HFFc6 (cell line): ENCODE data around the gene PAIP2. TPM values are rescaled to one million over a fixed set of nuclear protein-coding genes. Genes with fewer than 3 reads are reported as not detected.

ENCODE experiments used
- DNase-seq: peaks from one replicate; pipeline ENCODE4 v3.0.0-alpha.2; 2018
- H3K27ac Mint-ChIP-seq: 2 replicates; pipeline ENCODE4 v1.8.0; 2020; ENCODE audit warnings: mild to moderate bottlenecking, mixed read lengths
- H3K27me3 Mint-ChIP-seq: 2 replicates; pipeline ENCODE4 v1.8.0; 2021; ENCODE audit warnings: mild to moderate bottlenecking, moderate library complexity, mixed read lengths; ENCODE audit not compliant: insufficient read depth
- H3K36me3 Mint-ChIP-seq: 2 replicates; pipeline ENCODE4 v1.8.0; 2021; ENCODE audit warnings: low read depth, mixed read lengths
- H3K4me1 Mint-ChIP-seq: 2 replicates; pipeline ENCODE4 v1.8.0; 2020; ENCODE audit warnings: low read depth, mixed read lengths
- H3K4me3 Mint-ChIP-seq: 2 replicates; pipeline ENCODE4 v1.8.0; 2020; ENCODE audit warnings: mild to moderate bottlenecking, moderate library complexity, mixed read lengths
- H3K9me3 Mint-ChIP-seq: 2 replicates; pipeline ENCODE4 v1.8.0; 2020; ENCODE audit warnings: mild to moderate bottlenecking, mixed read lengths
- CTCF ChIP-seq: fragments of 200-600 bp; sonication (generic); IDR thresholded peaks from 2 replicates; pipeline ENCODE4 v1.5.0; 2021; ENCODE audit warnings: antibody characterized with exemption, mild to moderate bottlenecking
- total RNA-seq, 6 experiments: library from RNA; stranded (reverse); fragmentation: NEBNext Ultra II Directional; extraction: Animal tissue kit (Norgen Biotek cat#: 25700); gene quantifications; 2 replicates in 1 of 6; 3 replicates in 5 of 6; pipeline ENCODE4 v1.2.3, GENCODE V29; 2021

Gene PAIP2
- total RNA-seq, 6 experiments from 2014 or later, result 55.1 to 64.8 (median 59.8) TPM

GRCh38 chr5:139376364-139376763, 34.7 kb downstream of the PAIP2 start:
- no peak for DNase-seq
- H3K36me3 Mint-ChIP-seq, result peaks cover 31% of the 10 kb centered on the region
- H3K27ac Mint-ChIP-seq, result no peak overlapping the region
- TF ChIP-seq CTCF, result no peak
- H3K4me1 Mint-ChIP-seq, result peaks cover 9% of the 10 kb centered on the region
- no peak overlapping the region for H3K4me3 Mint-ChIP-seq
- no peaks in the 10 kb centered on the region for H3K9me3 Mint-ChIP-seq
- no peaks in the 10 kb centered on the region; the same call in none of the 2 replicates for H3K27me3 Mint-ChIP-seq

- no peak for DNase-seq
- TF ChIP-seq CTCF, result no peak
These were observed 35.6 kb downstream of the PAIP2 start for GRCh38 chr5:139377226-139377625.

GRCh38 chr5:139378101-139378825, 36.6 kb downstream of the PAIP2 start:
- TF ChIP-seq CTCF, result no peak
- Mint-ChIP-seq H3K36me3 (peaks cover 23% of the 10 kb centered on the region), H3K4me3 (no peak overlapping the region), H3K4me1 (peaks cover 8% of the 10 kb centered on the region), H3K27ac (no peak overlapping the region), H3K27me3 (no peaks in the 10 kb centered on the region; the same call in none of the 2 replicates), H3K9me3 (no peaks in the 10 kb centered on the region)
- no peak for DNase-seq

More at GRCh38 chr5:139377226-139377625, 35.6 kb downstream of the PAIP2 start:
- H3K27ac Mint-ChIP-seq, result no peak overlapping the region
- no peaks in the 10 kb centered on the region for H3K9me3 Mint-ChIP-seq
- peaks cover 25% of the 10 kb centered on the region for H3K36me3 Mint-ChIP-seq
- no peaks in the 10 kb centered on the region; the same call in none of the 2 replicates for H3K27me3 Mint-ChIP-seq
- no peak overlapping the region for H3K4me3 Mint-ChIP-seq
- H3K4me1 Mint-ChIP-seq, result peaks cover 9% of the 10 kb centered on the region

GRCh38 chr5:139378941-139379361, 37.3 kb downstream of the PAIP2 start:
- no peaks in the 10 kb centered on the region for H3K9me3 Mint-ChIP-seq
- no peak overlapping the region for H3K4me3 Mint-ChIP-seq
- no peaks in the 10 kb centered on the region; the same call in none of the 2 replicates for H3K27me3 Mint-ChIP-seq
- H3K27ac Mint-ChIP-seq, result no peak overlapping the region
- peaks cover 1% of the 10 kb centered on the region for H3K4me1 Mint-ChIP-seq
- peaks cover 16% of the 10 kb centered on the region for H3K36me3 Mint-ChIP-seq
- no peak for TF ChIP-seq CTCF
- no peak for DNase-seq

GRCh38 chr5:139379626-139380449, 38.2 kb downstream of the PAIP2 start:
- Mint-ChIP-seq H3K4me3 (no peak overlapping the region), H3K27ac (no peak overlapping the region), H3K4me1 (peaks cover 7% of the 10 kb centered on the region), H3K36me3 (peaks cover 13% of the 10 kb centered on the region), H3K27me3 (no peaks in the 10 kb centered on the region; the same call in none of the 2 replicates), H3K9me3 (no peaks in the 10 kb centered on the region)
- no peak for DNase-seq
- TF ChIP-seq CTCF, result no peak
